DMS153 treated with DMSO at 0.1 percent for 48 hours (cell line): ENCODE data around the gene CAV3.
"Not testable (repeated sequence)": the region's sequence is repeated elsewhere in the genome, so short reads cannot be mapped to it uniquely, and the experiment has no call there.

Experiments
- DNase-seq: peaks from one replicate; lab custom pipeline; 2025; ENCODE audit not compliant: unreplicated experiment; lab: John Stamatoyannopoulos, UW

Gene CAV3

GRCh38 chr3:8733332-8734094 lies at the start of gene CAV3:
TSS of gene CAV3 (plus strand) at chr3:8733802. CDS start at chr3:8733877, 75 bp downstream.
- DNase-seq = no peak

- not testable (repeated sequence) for DNase-seq
These were observed 48.6 kb upstream of the CAV3 start for GRCh38 chr3:8684992-8685391.

- not testable (repeated sequence) for DNase-seq
These were observed 42.3 kb upstream of the CAV3 start for GRCh38 chr3:8691295-8691694.

GRCh38 chr3:8702560-8702959 lies 31.0 kb upstream of the CAV3 start:
- no peak for DNase-seq

GRCh38 chr3:8705575-8705974 lies 28.0 kb upstream of the CAV3 start:
- DNase-seq = no peak

- no peak for DNase-seq
These were observed 24.3 kb upstream of the CAV3 start for GRCh38 chr3:8709287-8709686.

- DNase-seq = peak; percentile 60
These were observed 23.6 kb upstream of the CAV3 start for GRCh38 chr3:8709801-8710507.

GRCh38 chr3:8712045-8712907 lies 21.3 kb upstream of the CAV3 start:
- no peak for DNase-seq

- DNase-seq = no peak
These were observed 20.7 kb upstream of the CAV3 start for GRCh38 chr3:8712908-8713255.

- no peak for DNase-seq
These were observed 19.5 kb upstream of the CAV3 start for GRCh38 chr3:8713901-8714759.

- DNase-seq = not testable (repeated sequence)
These were observed 17.8 kb upstream of the CAV3 start for GRCh38 chr3:8715757-8716156.

GRCh38 chr3:8722808-8723207 lies 10.8 kb upstream of the CAV3 start:
- DNase-seq = no peak

GRCh38 chr3:8723612-8724011 lies 10.0 kb upstream of the CAV3 start:
- DNase-seq = no peak

GRCh38 chr3:8724108-8724752 lies 9.4 kb upstream of the CAV3 start:
- no peak for DNase-seq

GRCh38 chr3:8727605-8728512 lies 5.7 kb upstream of the CAV3 start:
- no peak for DNase-seq

GRCh38 chr3:8729479-8729878 lies 4.1 kb upstream of the CAV3 start:
- DNase-seq = no peak

- no peak for DNase-seq
These were observed 2.9 kb upstream of the CAV3 start for GRCh38 chr3:8730656-8731055.

- no peak for DNase-seq
These were observed 1.2 kb upstream of the CAV3 start for GRCh38 chr3:8732413-8732812.
